Globus pallidus (tissue), 1 donor: Measurements from ENCODE around the gene RPL39.
"Not testable (repeated sequence)": the region's sequence is repeated elsewhere in the genome, so short reads cannot be mapped to it uniquely, and the experiment has no call there.

ENCODE experiments used
- DNase-seq: peaks from one replicate; pipeline ENCODE4 v3.0.0-alpha.2; 2015; ENCODE audit warnings: low spot score

RPL39 gene

DNA sequence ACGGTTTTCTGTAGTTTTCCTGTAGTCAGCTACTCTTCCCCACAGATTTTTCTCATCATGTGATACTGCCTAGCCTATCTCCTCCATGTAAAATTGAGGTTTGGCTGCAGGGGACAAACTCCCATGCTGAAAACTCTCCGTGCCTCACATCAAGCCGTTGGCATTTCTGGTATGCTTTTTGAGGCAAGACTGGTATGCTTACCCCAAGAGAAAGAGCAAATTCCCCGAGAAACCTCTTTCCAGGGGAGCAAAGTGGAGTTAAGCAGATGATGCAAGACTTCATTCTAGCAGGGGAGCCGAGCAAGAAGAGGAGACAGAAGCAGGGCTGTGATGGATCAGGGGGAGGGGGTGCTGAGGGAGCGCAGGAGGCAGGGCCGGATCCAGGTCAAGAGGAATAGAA lies 28.2 kb downstream of the RPL39 start:
- DNase-seq: no peak

- DNase-seq: no peak
These were observed 28.7 kb downstream of the RPL39 start for GRCh38 chrX:119762718-119763117.

GRCh38 chrX:119760026-119760877 lies 31.2 kb downstream of the RPL39 start:
- no peak for DNase-seq

GRCh38 chrX:119759248-119759766 lies 32.1 kb downstream of the RPL39 start:
- DNase-seq: no peak

DNA sequence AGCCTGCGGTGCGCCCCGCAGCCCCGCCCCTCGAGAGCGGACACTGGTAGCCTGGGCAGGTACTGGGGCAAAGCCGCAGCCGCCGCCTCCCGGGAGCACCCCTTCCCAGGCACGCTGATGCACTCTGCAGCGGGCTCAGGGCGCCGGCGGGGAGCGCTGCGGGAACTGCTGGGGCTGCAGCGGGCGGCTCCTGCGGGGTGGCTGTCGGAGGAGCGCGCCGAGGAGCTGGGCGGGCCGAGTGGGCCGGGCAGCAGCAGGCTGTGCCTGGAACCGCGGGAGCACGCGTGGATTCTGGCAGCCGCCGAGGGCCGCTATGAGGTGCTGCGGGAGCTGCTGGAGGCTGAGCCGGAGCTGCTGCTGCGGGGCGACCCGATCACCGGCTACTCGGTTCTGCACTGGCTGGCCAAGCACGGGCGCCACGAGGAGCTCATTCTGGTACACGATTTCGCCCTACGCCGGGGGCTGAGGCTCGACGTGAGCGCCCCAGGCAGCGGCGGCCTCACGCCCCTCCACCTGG lies 32.6 kb downstream of the RPL39 start:
- DNase-seq: no peak

- DNase-seq: peak; percentile 16
These were observed 33.3 kb downstream of the RPL39 start, which contains the start of gene SOWAHD for GRCh38 chrX:119757979-119758730. Gene SOWAHD (plus strand): TSS chrX:119758588. CDS start chrX:119758668, 80 bp downstream.

GRCh38 chrX:119757646-119757978 lies 33.8 kb downstream of the RPL39 start:
- DNase-seq: no peak

- DNase-seq: no peak
These were observed 34.3 kb downstream of the RPL39 start for GRCh38 chrX:119756926-119757635.

DNA sequence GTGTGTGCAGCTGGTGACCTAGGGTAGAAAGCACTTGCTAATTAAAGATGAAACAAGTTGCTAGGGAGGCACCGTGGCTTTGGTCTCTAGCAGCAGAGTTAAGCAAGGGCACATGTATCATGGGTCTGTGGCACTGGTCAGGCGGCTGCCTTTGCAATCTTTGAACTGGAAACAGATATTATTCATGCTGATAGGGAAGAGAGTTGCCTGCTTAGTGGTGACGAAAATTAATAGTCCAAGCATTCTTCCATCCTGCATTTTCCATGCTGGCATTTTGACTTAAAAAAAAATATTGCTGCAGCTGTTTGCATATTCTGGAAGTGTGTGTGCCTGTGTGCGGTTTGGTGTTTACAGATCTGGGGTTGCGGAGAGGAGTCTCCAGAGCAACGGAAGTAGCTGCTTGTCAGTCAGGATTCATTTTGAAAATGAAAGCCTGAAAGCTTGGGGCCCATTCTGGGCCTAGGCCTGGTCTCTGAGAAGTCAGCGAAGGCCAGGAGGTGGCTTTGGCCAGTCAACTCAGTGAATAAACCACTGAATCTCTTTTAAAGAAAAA lies 35.4 kb downstream of the RPL39 start:
- DNase-seq: no peak

GRCh38 chrX:119753639-119754257 lies 37.7 kb downstream of the RPL39 start:
- DNase-seq: no peak

DNA sequence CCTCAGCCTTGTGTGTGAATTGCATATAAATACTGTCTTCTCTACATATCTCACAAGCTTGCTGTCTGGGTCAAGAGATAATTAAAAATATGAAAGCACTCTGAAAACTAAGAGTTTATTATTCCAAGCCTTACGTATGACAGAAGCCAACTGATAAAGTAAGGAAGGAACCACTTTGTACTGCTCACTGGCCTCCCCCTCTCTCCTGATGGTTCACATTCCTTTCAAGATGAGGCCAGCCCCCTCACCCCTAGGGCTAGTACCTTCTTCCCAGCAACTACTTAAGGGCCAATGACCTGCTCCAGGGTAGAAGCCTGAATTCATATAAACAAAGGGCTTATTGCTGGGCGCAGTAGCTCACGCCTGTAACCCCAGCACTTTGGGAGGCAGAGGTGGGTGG lies 38.4 kb downstream of the RPL39 start:
- no peak for DNase-seq

DNA sequence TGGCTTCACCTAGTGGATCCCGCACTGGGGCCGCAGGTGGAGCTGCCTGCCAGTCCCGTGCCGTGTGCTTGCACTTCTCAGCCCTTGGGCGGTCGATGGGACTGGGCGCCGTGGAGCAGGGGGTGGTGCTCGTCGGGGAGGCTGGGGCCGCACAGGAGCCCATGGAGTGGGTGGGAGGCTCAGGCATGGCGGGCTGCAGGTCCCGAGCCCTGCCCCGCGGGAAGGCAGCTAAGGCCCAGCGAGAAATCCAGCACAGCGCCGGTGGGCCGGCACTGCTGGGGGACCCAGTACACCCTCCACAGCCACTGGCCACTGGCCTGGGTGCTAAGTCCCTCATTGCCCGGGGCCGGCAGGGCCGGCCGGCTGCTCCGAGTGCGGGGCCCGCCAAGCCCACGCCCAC lies 40.7 kb downstream of the RPL39 start:
- DNase-seq: not testable (repeated sequence)

DNA sequence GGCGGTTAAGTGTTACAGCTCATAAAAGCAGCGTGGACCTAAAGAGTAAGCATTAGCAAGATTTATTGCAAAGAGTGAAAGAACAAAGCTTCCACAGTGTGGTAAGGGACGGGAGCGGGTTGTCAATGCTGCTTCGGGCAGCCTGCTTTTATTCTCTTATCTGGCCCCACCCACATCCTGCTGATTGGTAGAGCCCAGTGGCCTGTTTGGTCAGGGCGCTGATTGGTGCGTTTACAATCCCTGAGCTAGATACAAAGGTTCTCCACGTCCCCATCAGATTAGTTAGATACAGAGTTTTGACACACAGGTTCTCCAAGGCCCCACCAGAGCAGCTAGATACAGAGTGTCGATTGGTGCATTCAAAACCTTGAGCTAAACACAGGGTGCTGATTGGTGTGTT lies 41.3 kb downstream of the RPL39 start:
- DNase-seq: not testable (repeated sequence)

- DNase-seq: no peak
These were observed 46.1 kb downstream of the RPL39 start for GRCh38 chrX:119745283-119745848.

- DNase-seq: no peak
These were observed 52.7 kb downstream of the RPL39 start for GRCh38 chrX:119738742-119739141.
